ENCODE results near the gene TPSAB1. TPM values are rescaled to one million over a fixed set of nuclear protein-coding genes. Genes with fewer than 3 reads are reported as not detected.

The TPSAB1 gene
- total RNA-seq, 1 donor from 2014 or later: not detected

DNA sequence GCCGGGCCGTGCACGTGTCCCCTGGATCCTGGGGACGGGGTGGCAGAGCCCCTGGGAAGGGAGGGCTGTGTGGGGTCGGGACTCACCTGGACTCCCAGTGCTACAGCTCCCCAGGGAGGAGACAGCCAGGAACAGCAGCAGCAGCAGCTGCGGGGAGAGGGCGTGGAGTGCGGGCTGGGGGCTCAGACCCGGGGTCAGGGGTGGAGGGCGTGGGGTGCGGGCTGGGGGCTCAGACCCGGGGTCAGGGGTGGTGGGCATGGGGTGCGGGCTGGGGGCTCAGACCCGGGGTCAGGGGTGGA lies 36.0 kb downstream of the TPSAB1 start:
- no peaks in the 10 kb centered on the region for H3K36me3 ChIP-seq (ENCODE audit: insufficient read depth, low read length)
- H3K27me3 ChIP-seq (ENCODE audit: insufficient read depth, low read length): peaks cover 9% of the 10 kb centered on the region
- Mint-ChIP-seq H3K9me3 (ENCODE audit: unreplicated experiment) (peaks cover 3% of the 10 kb centered on the region), H3K27me3 (ENCODE audit: low read depth, unreplicated experiment) (peaks cover 35% of the 10 kb centered on the region), H3K4me3 (ENCODE audit: unreplicated experiment) (no peak overlapping the region), H3K27ac (ENCODE audit: unreplicated experiment) (no peak overlapping the region), H3K36me3 (ENCODE audit: low read depth, unreplicated experiment) (peaks cover 3% of the 10 kb centered on the region), H3K4me1 (ENCODE audit: low read depth, unreplicated experiment) (no peaks in the 10 kb centered on the region)
- no peaks in the 10 kb centered on the region for H3K4me1 ChIP-seq (ENCODE audit: insufficient read depth, low read length)
- no peak overlapping the region for H3K4me3 ChIP-seq (ENCODE audit: insufficient read depth, low read depth, low read length)
- no peaks in the 10 kb centered on the region for H3K9me3 ChIP-seq (ENCODE audit: insufficient read depth, low read depth, low read length)
- no peak for TF ChIP-seq CTCF (IDR thresholded peaks at IDR 0.05; ENCODE audit: insufficient read depth, low read depth, low read length)
- no peak for TF ChIP-seq EZH2 (IDR thresholded peaks at IDR 0.05; ENCODE audit: insufficient read depth, low read length)
- no peaks in the 10 kb centered on the region for H4K20me1 ChIP-seq (ENCODE audit: insufficient read depth, low read length)
- H3K9ac ChIP-seq (ENCODE audit: low read length): no peak overlapping the region
- H3K4me2 ChIP-seq (ENCODE audit: low read length): no peak overlapping the region
- no peak for FAIRE-seq
- H2AFZ ChIP-seq (ENCODE audit: low read depth, low read length): no peak overlapping the region
- no peaks in the 10 kb centered on the region for H3K79me2 ChIP-seq (ENCODE audit: insufficient read depth, low read length)
- DNase-seq (ENCODE audit: low read depth): no peak
- H3K27ac ChIP-seq (ENCODE audit: low read depth, low read length): no peak overlapping the region

- Histone ChIP-seq H3K27ac (ENCODE audit: low read depth, low read length) (no peak overlapping the region), H3K9ac (ENCODE audit: low read length) (no peak overlapping the region), H3K9me3 (ENCODE audit: insufficient read depth, low read depth, low read length) (no peaks in the 10 kb centered on the region), H3K4me2 (ENCODE audit: low read length) (no peak overlapping the region), H3K4me1 (ENCODE audit: insufficient read depth, low read length) (no peaks in the 10 kb centered on the region), H3K27me3 (ENCODE audit: insufficient read depth, low read length) (peaks cover 9% of the 10 kb centered on the region), H3K4me3 (ENCODE audit: insufficient read depth, low read depth, low read length) (no peak overlapping the region), H3K79me2 (ENCODE audit: insufficient read depth, low read length) (no peaks in the 10 kb centered on the region), H4K20me1 (ENCODE audit: insufficient read depth, low read length) (no peaks in the 10 kb centered on the region), H2AFZ (ENCODE audit: low read depth, low read length) (no peak overlapping the region), H3K36me3 (ENCODE audit: insufficient read depth, low read length) (no peaks in the 10 kb centered on the region)
- DNase-seq (ENCODE audit: low read depth): no peak
- TF ChIP-seq CTCF (IDR thresholded peaks at IDR 0.05; ENCODE audit: insufficient read depth, low read depth, low read length) (no peak), EZH2 (IDR thresholded peaks at IDR 0.05; ENCODE audit: insufficient read depth, low read length) (no peak)
- no peaks in the 10 kb centered on the region for H3K4me1 Mint-ChIP-seq (ENCODE audit: low read depth, unreplicated experiment)
- no peak overlapping the region for H3K4me3 Mint-ChIP-seq (ENCODE audit: unreplicated experiment)
- no peak overlapping the region for H3K27ac Mint-ChIP-seq (ENCODE audit: unreplicated experiment)
- peaks cover 38% of the 10 kb centered on the region for H3K27me3 Mint-ChIP-seq (ENCODE audit: low read depth, unreplicated experiment)
- no peak for FAIRE-seq
- H3K9me3 Mint-ChIP-seq (ENCODE audit: unreplicated experiment): peaks cover 3% of the 10 kb centered on the region
- peaks cover 3% of the 10 kb centered on the region for H3K36me3 Mint-ChIP-seq (ENCODE audit: low read depth, unreplicated experiment)
Observed at GRCh38 chr16:1277151-1277598, 36.7 kb downstream of the TPSAB1 start.

- H3K4me2 ChIP-seq (ENCODE audit: low read length): no peak overlapping the region
- H4K20me1 ChIP-seq (ENCODE audit: insufficient read depth, low read length): no peaks in the 10 kb centered on the region
- H3K4me1 ChIP-seq (ENCODE audit: insufficient read depth, low read length): no peaks in the 10 kb centered on the region
- H3K27ac ChIP-seq (ENCODE audit: low read depth, low read length): no peak overlapping the region
- no peak overlapping the region for H3K4me3 ChIP-seq (ENCODE audit: insufficient read depth, low read depth, low read length)
- FAIRE-seq: no peak
- DNase-seq (ENCODE audit: low read depth): no peak
- no peaks in the 10 kb centered on the region for H3K79me2 ChIP-seq (ENCODE audit: insufficient read depth, low read length)
- Mint-ChIP-seq H3K27ac (ENCODE audit: unreplicated experiment) (no peak overlapping the region), H3K4me1 (ENCODE audit: low read depth, unreplicated experiment) (no peaks in the 10 kb centered on the region), H3K4me3 (ENCODE audit: unreplicated experiment) (no peak overlapping the region), H3K36me3 (ENCODE audit: low read depth, unreplicated experiment) (peaks cover 3% of the 10 kb centered on the region), H3K9me3 (ENCODE audit: unreplicated experiment) (peaks cover 3% of the 10 kb centered on the region), H3K27me3 (ENCODE audit: low read depth, unreplicated experiment) (peaks cover 36% of the 10 kb centered on the region)
- H3K9ac ChIP-seq (ENCODE audit: low read length): no peak overlapping the region
- H3K36me3 ChIP-seq (ENCODE audit: insufficient read depth, low read length): no peaks in the 10 kb centered on the region
- TF ChIP-seq EZH2 (IDR thresholded peaks at IDR 0.05; ENCODE audit: insufficient read depth, low read length) (no peak), CTCF (IDR thresholded peaks at IDR 0.05; ENCODE audit: insufficient read depth, low read depth, low read length) (no peak)
- H3K27me3 ChIP-seq (ENCODE audit: insufficient read depth, low read length): peaks cover 9% of the 10 kb centered on the region
- H3K9me3 ChIP-seq (ENCODE audit: insufficient read depth, low read depth, low read length): no peaks in the 10 kb centered on the region
- H2AFZ ChIP-seq (ENCODE audit: low read depth, low read length): no peak overlapping the region
Observed at GRCh38 chr16:1277617-1278282, 37.2 kb downstream of the TPSAB1 start.
